IMR-90 (cell line): Measurements from ENCODE around the gene ITK. TPM values are rescaled to one million over a fixed set of nuclear protein-coding genes. Genes with fewer than 3 reads are reported as not detected.

Experiments
- ATAC-seq: fragments of 200-7000 bp; cut with Tn5 transposase; 2 replicates; pipeline ENCODE4 v1.9.1; 2020; ENCODE audit warnings: low read depth, mild to moderate bottlenecking, moderate library complexity
- BruUV-seq: library from RNA; stranded (reverse); fragments of 400-500 nt; replicated peaks from 2 replicates; lab custom pipeline; 2021; lab: Mats Ljungman, UMichigan
- CTCF ChIA-PET: fragments of 300-600 bp; formaldehyde crosslinking; extraction: SDS; loops from one replicate; lab custom pipeline; 2021; ENCODE audit warnings: antibody characterized with exemption; lab: Yijun Ruan, JAX
- POLR2A ChIA-PET: fragments of 300-600 bp; sonication (Branson Sonifier 250); formaldehyde crosslinking; loops from one replicate; lab custom pipeline; 2022; ENCODE audit warnings: antibody characterized with exemption; ENCODE audit not compliant: unreplicated experiment; lab: Charles Lee
- DNase-seq: peaks from one replicate; pipeline ENCODE4 v3.0.0; 2013
- H2AFZ ChIP-seq: replicated peaks from 2 replicates; pipeline ENCODE3; 2013; ENCODE audit warnings: low read length, mild to moderate bottlenecking; ENCODE audit not compliant: poor library complexity
- H2AK5ac ChIP-seq: 2 replicates; pipeline ENCODE4 v1.6.1; 2013; ENCODE audit warnings: low read depth, low read length, inconsistent platforms
- H2AK9ac ChIP-seq: replicated peaks from 2 replicates; pipeline ENCODE3; 2013; ENCODE audit warnings: mild to moderate bottlenecking, low read depth, low read length, moderate library complexity; ENCODE audit not compliant: poor library complexity
- H2BK120ac ChIP-seq: 2 replicates; pipeline ENCODE4 v1.6.1; 2013; ENCODE audit warnings: low read depth, low read length, inconsistent platforms
- H2BK15ac ChIP-seq: 3 replicates; pipeline ENCODE4 v1.6.1; 2013; ENCODE audit warnings: low read depth, low read length, inconsistent platforms
- H2BK20ac ChIP-seq: 2 replicates; pipeline ENCODE4 v1.6.1; 2013; ENCODE audit warnings: low read depth, mild to moderate bottlenecking, inconsistent platforms, low read length, moderate library complexity
- H2BK5ac ChIP-seq: 2 replicates; pipeline ENCODE4 v1.6.1; 2013; ENCODE audit warnings: mild to moderate bottlenecking, low read depth, low read length, inconsistent platforms; ENCODE audit not compliant: poor library complexity, severe bottlenecking
- H3K14ac ChIP-seq: replicated peaks from 2 replicates; pipeline ENCODE4 v1.6.1; 2013; ENCODE audit warnings: low read depth, low read length, inconsistent platforms
- H3K18ac ChIP-seq: 2 replicates; pipeline ENCODE4 v1.6.1; 2013; ENCODE audit warnings: low read depth, low read length, control low read depth
- H3K23ac ChIP-seq: 2 replicates; pipeline ENCODE4 v1.6.1; 2013; ENCODE audit warnings: low read depth, low read length, inconsistent platforms
- H3K27ac ChIP-seq: 2 replicates; pipeline ENCODE4 v1.5.1; 2013; ENCODE audit warnings: mild to moderate bottlenecking, control low read depth, low read length; ENCODE audit not compliant: insufficient read depth
- H3K27me3 ChIP-seq: 2 replicates; pipeline ENCODE4 v1.6.1; 2013; ENCODE audit warnings: low read length; ENCODE audit not compliant: control insufficient read depth, insufficient read depth
- H3K36me3 ChIP-seq: 2 replicates; pipeline ENCODE4 v1.6.1; 2013; ENCODE audit warnings: low read length, mixed read lengths; ENCODE audit not compliant: control insufficient read depth, insufficient read depth
- H3K4ac ChIP-seq: 2 replicates; pipeline ENCODE4 v1.6.1; 2013; ENCODE audit warnings: low read depth, low read length, inconsistent platforms
- H3K4me1 ChIP-seq: 2 replicates; pipeline ENCODE4 v1.6.1; 2013; ENCODE audit warnings: low read length, mixed read lengths; ENCODE audit not compliant: control insufficient read depth, insufficient read depth
- H3K4me2 ChIP-seq: 2 replicates; pipeline ENCODE4 v1.6.1; 2013; ENCODE audit warnings: low read depth, mild to moderate bottlenecking, control low read depth, low read length, moderate library complexity
- H3K4me3 ChIP-seq: 2 replicates; pipeline ENCODE4 v1.5.1; 2013; ENCODE audit warnings: low read depth, mild to moderate bottlenecking, control low read depth, low read length, moderate library complexity; ENCODE audit not compliant: insufficient read depth
- H3K56ac ChIP-seq: 2 replicates; pipeline ENCODE4 v1.6.1; 2013; ENCODE audit warnings: low read length, inconsistent platforms; ENCODE audit not compliant: insufficient read depth; ENCODE audit errors: extremely low read depth
- H3K79me1 ChIP-seq, 2 experiments: 2 replicates each; pipeline ENCODE4 v1.6.1; 2013; ENCODE audit warnings: low read length in 2 of 2, inconsistent platforms in 1 of 2, low read depth in 1 of 2
- H3K9ac ChIP-seq: 2 replicates; pipeline ENCODE4 v1.6.1; 2013; ENCODE audit warnings: low read depth, low read length, control low read depth
- H3K9me1 ChIP-seq: 2 replicates; pipeline ENCODE4 v1.6.1; 2013; ENCODE audit warnings: low read length, inconsistent platforms; ENCODE audit not compliant: insufficient read depth
- H3K9me3 ChIP-seq: 2 replicates; pipeline ENCODE4 v1.6.1; 2013; ENCODE audit warnings: low read length; ENCODE audit not compliant: control insufficient read depth, insufficient read depth
- H4K20me1 ChIP-seq: 2 replicates; pipeline ENCODE4 v1.6.1; 2013; ENCODE audit warnings: low read length, inconsistent platforms; ENCODE audit not compliant: insufficient read depth
- H4K5ac ChIP-seq: 2 replicates; pipeline ENCODE4 v1.6.1; 2013; ENCODE audit warnings: mild to moderate bottlenecking, low read depth, low read length, control low read depth
- H4K8ac ChIP-seq, 2 experiments: 2 replicates each; pipeline ENCODE4 v1.6.1; 2013; ENCODE audit warnings: low read depth in 2 of 2, low read length in 2 of 2, control low read depth in 1 of 2, inconsistent platforms in 1 of 2
- H4K91ac ChIP-seq: 2 replicates; pipeline ENCODE4 v1.6.1; 2013; ENCODE audit warnings: low read depth, low read length, inconsistent platforms; ENCODE audit not compliant: insufficient read depth
- CHD1 ChIP-seq: IDR thresholded peaks from 2 replicates; pipeline ENCODE4 v1.6.1; 2012; ENCODE audit warnings: low read depth, low read length, improper control_type of control experiment
- ELK1 ChIP-seq: fragments of 150-350 bp; IDR thresholded peaks from 2 replicates; pipeline ENCODE4 v1.6.1; 2016; ENCODE audit warnings: low read depth, mild to moderate bottlenecking, low read length, moderate library complexity, borderline replicate concordance
- FOS ChIP-seq: fragments of 150-350 bp; IDR thresholded peaks from 2 replicates; pipeline ENCODE4 v1.6.1; 2016; ENCODE audit warnings: low read depth, low read length
- MAFK ChIP-seq: IDR thresholded peaks from 2 replicates; pipeline ENCODE4 v1.6.1; 2012; ENCODE audit warnings: low read depth, low read length, improper control_type of control experiment
- MAZ ChIP-seq: IDR thresholded peaks from 2 replicates; pipeline ENCODE4 v1.6.1; 2012; ENCODE audit warnings: low read depth, mild to moderate bottlenecking, low read length, improper control_type of control experiment, moderate library complexity, borderline replicate concordance
- MXI1 ChIP-seq: IDR thresholded peaks from 2 replicates; pipeline ENCODE4 v1.6.1; 2012; ENCODE audit warnings: low read depth, mild to moderate bottlenecking, low read length, moderate library complexity, borderline replicate concordance
- NFE2L2 ChIP-seq: fragments of 150-350 bp; IDR thresholded peaks from 2 replicates; pipeline ENCODE4 v1.6.1; 2016; ENCODE audit warnings: low read depth, mild to moderate bottlenecking, low read length
- POLR2A ChIP-seq: IDR thresholded peaks from 2 replicates; pipeline ENCODE4 v1.6.1; 2012; ENCODE audit warnings: mild to moderate bottlenecking, low read depth, low read length
- RAD21 ChIP-seq: IDR thresholded peaks from 2 replicates; pipeline ENCODE4 v1.6.1; 2012; ENCODE audit warnings: low read length, improper control_type of control experiment
- RCOR1 ChIP-seq: IDR thresholded peaks from 2 replicates; pipeline ENCODE4 v1.6.1; 2012; ENCODE audit warnings: mild to moderate bottlenecking, low read length, improper control_type of control experiment; ENCODE audit not compliant: insufficient replicate concordance
- RFX5 ChIP-seq: IDR thresholded peaks from 2 replicates; pipeline ENCODE4 v1.8.0; 2012; ENCODE audit warnings: low read depth, mild to moderate bottlenecking, low read length, moderate library complexity
- SMC3 ChIP-seq: fragments of 150-350 bp; IDR thresholded peaks from 2 replicates; pipeline ENCODE4 v1.6.1; 2016; ENCODE audit warnings: low read depth, mild to moderate bottlenecking, antibody characterized with exemption, low read length, moderate library complexity
- WGBS, 2 experiments: methylation state at CpG; one replicate each; pipeline versions ENCODE4 v1.1.5 to v1.1.7; 2013; ENCODE audit warnings: missing lambda C conversion rate in 2 of 2; ENCODE audit not compliant: insufficient read length in 1 of 2; ENCODE audit errors: extremely low coverage in 2 of 2; 5-methylcytosine and 5-hydroxymethylcytosine counted together
- dilution Hi-C: fragments of 300-500 bp; cut with HindIII; formaldehyde crosslinking; loops from one replicate; pipeline ENCODE4 v1.14.3; 2018; ENCODE audit warnings: low sequenced_read_pairs; ENCODE audit not compliant: unreplicated experiment
- in situ Hi-C: fragments of 300-500 bp; cut with MboI; formaldehyde crosslinking; loops from 3 replicates; pipeline ENCODE4 v1.14.3; 2019; ENCODE audit warnings: low sequenced_read_pairs, inconsistent platforms, mixed read lengths
- intact Hi-C: fragments of 100-400 bp; cut with micrococcal nuclease; formaldehyde crosslinking; loops from 2 replicates; pipeline ENCODE4 v1.10.0; 2022
- polyA plus RNA-seq, 3 experiments: library from polyadenylated mRNA; depleted of rRNA; stranded (reverse); fragments of >200 nt; gene quantifications; 2 replicates each; pipeline ENCODE4 v1.2.3, GENCODE V29; 2012; ENCODE audit warnings: low replicate concordance in 1 of 3
- total RNA-seq: library from RNA; depleted of rRNA; stranded (reverse); fragments of >200 nt; gene quantifications from 2 replicates; pipeline ENCODE4 v1.2.3, GENCODE V29; 2012
- TF ChIP-seq, protein P1 (sequence below): conservative IDR thresholded peaks from 2 replicates; pipeline ENCODE4 v1.5.1; 2012; ENCODE audit warnings: mild to moderate bottlenecking, low read depth, low read length, improper control_type of control experiment
- TF ChIP-seq, protein P2 (sequence below): fragments of 150-350 bp; IDR thresholded peaks from 2 replicates; pipeline ENCODE4 v1.6.1; 2017; ENCODE audit warnings: mild to moderate bottlenecking, antibody characterized with exemption, low read length, low read depth

ITK gene
- total and polyA plus RNA-seq, 2 of the 4 experiments (the other 2 are of a cell fraction), result not detected

DNA sequence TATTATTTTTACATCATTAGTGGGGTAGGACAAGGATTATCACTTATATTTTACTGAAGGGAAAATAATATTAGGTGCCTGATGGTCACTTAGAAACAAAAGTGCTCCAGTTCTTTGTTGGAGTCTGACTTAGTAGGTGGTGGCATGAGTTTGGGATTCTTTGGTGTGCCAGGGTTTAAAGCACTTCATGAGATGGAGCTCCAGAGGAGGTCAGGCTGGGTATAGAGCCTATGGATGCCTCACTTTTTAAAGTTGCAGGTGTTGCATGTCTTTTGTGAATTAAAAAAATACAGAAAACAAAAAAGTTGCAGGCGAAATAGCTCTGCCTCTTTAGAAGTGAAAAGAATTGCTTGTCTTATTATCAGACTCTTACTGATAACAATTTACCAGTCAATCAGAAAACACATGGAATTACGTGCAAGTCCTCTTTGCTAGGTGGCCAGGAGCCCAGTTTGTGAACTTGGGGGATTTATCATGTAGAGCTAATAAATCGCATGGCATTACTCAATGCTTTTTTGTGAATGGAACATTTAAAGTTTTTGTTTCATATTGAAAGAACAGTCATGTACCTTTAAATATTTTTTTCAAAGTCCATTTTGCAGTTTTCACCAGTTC, 1.6 kb downstream of the ITK start:
- Histone ChIP-seq H4K8ac (no peak overlapping the region), H2BK5ac (no peak overlapping the region), H4K91ac (no peak overlapping the region), H3K79me1 (no peaks in the 10 kb centered on the region), H3K27ac (no peak overlapping the region), H3K4ac (no peak overlapping the region), H2BK15ac (no peak overlapping the region), H4K20me1 (no peaks in the 10 kb centered on the region), H3K9me1 (no peaks in the 10 kb centered on the region), H2AFZ (no peak overlapping the region), H3K18ac (no peak overlapping the region), H3K27me3 (no peaks in the 10 kb centered on the region; the same call in none of the 2 replicates), H3K4me3 (no peak overlapping the region), H2AK5ac (no peak overlapping the region), H2AK9ac (no peak overlapping the region), H4K5ac (no peak overlapping the region), H3K4me2 (no peak overlapping the region), H3K56ac (no peak overlapping the region), H3K9me3 (no peaks in the 10 kb centered on the region), H3K36me3 (no peaks in the 10 kb centered on the region), H3K9ac (no peak overlapping the region), H3K23ac (no peak overlapping the region), H3K14ac (no peak overlapping the region), H2BK120ac (no peak overlapping the region), H3K4me1 (no peaks in the 10 kb centered on the region), H2BK20ac (no peak overlapping the region)
- in situ Hi-C loops, result no loop called here
- TF ChIP-seq MXI1, result no peak
- TF ChIP-seq CHD1, result no peak
- TF ChIP-seq RCOR1, result no peak
- TF ChIP-seq, protein P1, sequence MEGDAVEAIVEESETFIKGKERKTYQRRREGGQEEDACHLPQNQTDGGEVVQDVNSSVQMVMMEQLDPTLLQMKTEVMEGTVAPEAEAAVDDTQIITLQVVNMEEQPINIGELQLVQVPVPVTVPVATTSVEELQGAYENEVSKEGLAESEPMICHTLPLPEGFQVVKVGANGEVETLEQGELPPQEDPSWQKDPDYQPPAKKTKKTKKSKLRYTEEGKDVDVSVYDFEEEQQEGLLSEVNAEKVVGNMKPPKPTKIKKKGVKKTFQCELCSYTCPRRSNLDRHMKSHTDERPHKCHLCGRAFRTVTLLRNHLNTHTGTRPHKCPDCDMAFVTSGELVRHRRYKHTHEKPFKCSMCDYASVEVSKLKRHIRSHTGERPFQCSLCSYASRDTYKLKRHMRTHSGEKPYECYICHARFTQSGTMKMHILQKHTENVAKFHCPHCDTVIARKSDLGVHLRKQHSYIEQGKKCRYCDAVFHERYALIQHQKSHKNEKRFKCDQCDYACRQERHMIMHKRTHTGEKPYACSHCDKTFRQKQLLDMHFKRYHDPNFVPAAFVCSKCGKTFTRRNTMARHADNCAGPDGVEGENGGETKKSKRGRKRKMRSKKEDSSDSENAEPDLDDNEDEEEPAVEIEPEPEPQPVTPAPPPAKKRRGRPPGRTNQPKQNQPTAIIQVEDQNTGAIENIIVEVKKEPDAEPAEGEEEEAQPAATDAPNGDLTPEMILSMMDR, result no peak
- TF ChIP-seq, protein P2, sequence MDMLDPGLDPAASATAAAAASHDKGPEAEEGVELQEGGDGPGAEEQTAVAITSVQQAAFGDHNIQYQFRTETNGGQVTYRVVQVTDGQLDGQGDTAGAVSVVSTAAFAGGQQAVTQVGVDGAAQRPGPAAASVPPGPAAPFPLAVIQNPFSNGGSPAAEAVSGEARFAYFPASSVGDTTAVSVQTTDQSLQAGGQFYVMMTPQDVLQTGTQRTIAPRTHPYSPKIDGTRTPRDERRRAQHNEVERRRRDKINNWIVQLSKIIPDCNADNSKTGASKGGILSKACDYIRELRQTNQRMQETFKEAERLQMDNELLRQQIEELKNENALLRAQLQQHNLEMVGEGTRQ, result no peak
- TF ChIP-seq MAFK, result no peak
- TF ChIP-seq RAD21, result no peak
- TF ChIP-seq POLR2A, result no peak
- no peak for TF ChIP-seq ELK1
- TF ChIP-seq SMC3, result no peak
- no peak for TF ChIP-seq FOS
- no peak for TF ChIP-seq MAZ
- no peak for TF ChIP-seq NFE2L2
- TF ChIP-seq RFX5, result no peak
- DNase-seq, result no peak
- no TSS peak for BruUV-seq
- WGBS, 2 experiments, result no CpG with 5 or more reads among the region's 3 CpGs
- dilution Hi-C loops, result no loop called here
- no peak for ATAC-seq
- ChIA-PET CTCF (no interaction called here), POLR2A (no interaction called here)
- intact Hi-C loops, result no loop called here
